HCT116 (cell line): ENCODE results near the gene DRGX. TPM values are rescaled to one million over a fixed set of nuclear protein-coding genes. Genes with fewer than 3 reads are reported as not detected.

Experiments
- ATAC-seq: fragments of 200-7000 bp; cut with Tn5 transposase; 2 replicates; pipeline ENCODE4 v1.9.1; 2020; ENCODE audit warnings: mild to moderate bottlenecking, moderate library complexity
- BruUV-seq: library from RNA; stranded (reverse); fragments of 400-500 nt; replicated peaks from 2 replicates; lab custom pipeline; 2021; lab: Mats Ljungman, UMichigan
- CTCF ChIA-PET: fragments of 300-600 bp; sonication (Branson Sonifier 250); formaldehyde crosslinking; loops from one replicate; lab custom pipeline; 2021; ENCODE audit warnings: antibody characterized with exemption; lab: Charles Lee
- POLR2A ChIA-PET: fragments of 300-600, 350-600 bp; sonication (Branson Sonifier 250); formaldehyde crosslinking; loops from one replicate; lab custom pipeline; 2021; ENCODE audit warnings: antibody characterized with exemption; lab: Charles Lee
- RAD21 ChIA-PET, 2 experiments: fragments of 300-600 bp; sonication (Branson Sonifier 250); formaldehyde crosslinking; loops; one replicate each; lab custom pipeline; 2023; ENCODE audit warnings: low total read pairs in 2 of 2; ENCODE audit not compliant: uncharacterized antibody in 2 of 2, unreplicated experiment in 2 of 2, low non-redundant PET in 1 of 2; lab: Charles Lee
- DNase-seq: peaks from one replicate; pipeline ENCODE4 v3.0.0-alpha.2; 2010; ENCODE audit warnings: low read depth, low spot score
- H2AFZ ChIP-seq: fragments of 200-600 bp; shearing (Covaris generic), sonication (generic); 2 replicates; pipeline ENCODE4 v1.6.1; 2017; ENCODE audit warnings: low read depth, mixed run types, mixed read lengths, antibody characterized with exemption, low read length; ENCODE audit not compliant: poor library complexity, severe bottlenecking
- H3K27ac ChIP-seq: 2 replicates; pipeline ENCODE4 v1.5.1; 2012; ENCODE audit warnings: low read depth, low read length
- H3K27me3 ChIP-seq: fragments of 200-600 bp; sonication (generic); 2 replicates; pipeline ENCODE4 v1.6.1; 2016; ENCODE audit warnings: mixed run types, low read length, mixed read lengths; ENCODE audit not compliant: insufficient read depth
- H3K36me3 ChIP-seq, 2 experiments: fragments of 200-500 bp in 1 of 2; fragments of 200-600 bp in 1 of 2; sonication (Bioruptor generic) in 1 of 2; sonication (generic) in 1 of 2; 2 replicates each; pipeline versions ENCODE4 v1.5.1 to v1.6.1; 2014 to 2016; ENCODE audit warnings: low read length in 2 of 2, inconsistent platforms in 1 of 2, mixed read lengths in 1 of 2, mixed run types in 1 of 2; ENCODE audit not compliant: insufficient read depth in 2 of 2, control insufficient read depth in 1 of 2
- H3K4me1 ChIP-seq, 2 experiments: fragments of 200-600 bp in 1 of 2; sonication (generic) in 1 of 2; 2 replicates each; pipeline versions ENCODE4 v1.5.1 to v1.6.1; 2012 to 2017; ENCODE audit warnings: low read length in 2 of 2, inconsistent platforms in 1 of 2, mild to moderate bottlenecking in 1 of 2, mixed read lengths in 1 of 2, mixed run types in 1 of 2, moderate library complexity in 1 of 2; ENCODE audit not compliant: insufficient read depth in 2 of 2, control insufficient read depth in 1 of 2
- H3K4me2 ChIP-seq: fragments of 200-600 bp; sonication (generic); 2 replicates; pipeline ENCODE4 v1.6.1; 2017; ENCODE audit warnings: mixed run types, low read length, mixed read lengths
- H3K4me3 ChIP-seq, 2 experiments: fragments of 200-600 bp in 1 of 2; sonication (generic) in 1 of 2; replicated peaks in 1 of 2; 2 replicates each; pipeline ENCODE4 v1.5.1; 2011 to 2016; ENCODE audit warnings: low read length in 2 of 2, control low read depth in 1 of 2, low read depth in 1 of 2, mild to moderate bottlenecking in 1 of 2, mixed read lengths in 1 of 2, mixed run types in 1 of 2
- H3K79me2 ChIP-seq: fragments of 200-600 bp; sonication (generic); 2 replicates; pipeline ENCODE4 v1.6.1; 2017; ENCODE audit warnings: mild to moderate bottlenecking, mixed run types, low read length, moderate library complexity, mixed read lengths; ENCODE audit not compliant: insufficient read depth
- H3K9ac ChIP-seq: fragments of 200-600 bp; sonication (generic); 2 replicates; pipeline ENCODE4 v1.6.1; 2016; ENCODE audit warnings: low read length, mixed read lengths
- H3K9me2 ChIP-seq: fragments of 200-600 bp; sonication (generic), shearing (Covaris generic); 2 replicates; pipeline ENCODE4 v1.6.1; 2017; ENCODE audit warnings: mixed run types, mild to moderate bottlenecking, moderate library complexity; ENCODE audit not compliant: insufficient read depth
- H3K9me3 ChIP-seq, 2 experiments: fragments of 200-500 bp in 1 of 2; fragments of 200-600 bp in 1 of 2; sonication (Bioruptor generic) in 1 of 2; sonication (generic) in 1 of 2; 2 replicates each; pipeline ENCODE4 v1.6.1; 2014 to 2017; ENCODE audit warnings: low read length in 2 of 2, mixed read lengths in 2 of 2, inconsistent platforms in 1 of 2, low read depth in 1 of 2, mild to moderate bottlenecking in 1 of 2, mixed run types in 1 of 2, moderate library complexity in 1 of 2; ENCODE audit not compliant: control insufficient read depth in 1 of 2, insufficient read depth in 1 of 2
- H4K20me1 ChIP-seq: fragments of 200-600 bp; sonication (generic), shearing (Covaris generic); 2 replicates; pipeline ENCODE4 v1.6.1; 2017; ENCODE audit warnings: mixed run types, mild to moderate bottlenecking, moderate library complexity; ENCODE audit not compliant: insufficient read depth
- CEBPB ChIP-seq: IDR thresholded peaks from 2 replicates; pipeline ENCODE4 v1.6.1; 2012; ENCODE audit warnings: low read depth
- EGR1 ChIP-seq: IDR thresholded peaks from 2 replicates; pipeline ENCODE4 v1.6.1; 2012; ENCODE audit warnings: low read depth
- ELF1 ChIP-seq: IDR thresholded peaks from 2 replicates; pipeline ENCODE4 v1.6.1; 2012; ENCODE audit warnings: low read depth, borderline replicate concordance
- MAX ChIP-seq: IDR thresholded peaks from 2 replicates; pipeline ENCODE4 v1.6.1; 2012
- POLR2AphosphoS5 ChIP-seq: IDR thresholded peaks from 2 replicates; pipeline ENCODE4 v1.6.1; 2011; ENCODE audit warnings: mild to moderate bottlenecking, low read depth, low read length, moderate library complexity
- SIN3A ChIP-seq: IDR thresholded peaks from 2 replicates; pipeline ENCODE4 v1.6.1; 2012; ENCODE audit warnings: low read depth
- SP1 ChIP-seq: IDR thresholded peaks from 2 replicates; pipeline ENCODE4 v1.6.1; 2012; ENCODE audit warnings: low read depth
- ZBTB33 ChIP-seq: IDR thresholded peaks from 2 replicates; pipeline ENCODE4 v1.6.1; 2011; ENCODE audit warnings: mild to moderate bottlenecking, low read length, moderate library complexity; ENCODE audit not compliant: insufficient replicate concordance; ENCODE audit errors: extremely low read depth
- intact Hi-C: fragments of 100-400 bp; cut with micrococcal nuclease; formaldehyde crosslinking; loops from 2 replicates; pipeline ENCODE4 v1.10.0; 2022
- total RNA-seq: library from RNA; stranded (reverse); gene quantifications from one replicate; pipeline ENCODE4 v1.2.1, GENCODE V29; 2021; ENCODE audit not compliant: unreplicated experiment

The DRGX gene
- total RNA-seq, 1 experiment from 2014 or later, result not detected

- DNase-seq (no peak), ATAC-seq (no peak)
- H3K27me3 ChIP-seq, result peaks cover 24% of the 10 kb centered on the region
- BruUV-seq, result no TSS peak
- TF ChIP-seq ELF1 (no peak), SP1 (no peak), EGR1 (no peak), MAX (no peak), SIN3A (no peak), CEBPB (no peak), ZBTB33 (no peak), POLR2AphosphoS5 (no peak)
- intact Hi-C loops, result no loop called here
- no peaks in the 10 kb centered on the region for H3K9me2 ChIP-seq
- H3K9me3 ChIP-seq, result no peaks in the 10 kb centered on the region
- H3K4me2 ChIP-seq, result no peak overlapping the region
- no peaks in the 10 kb centered on the region for H3K4me1 ChIP-seq
- no peaks in the 10 kb centered on the region for H3K79me2 ChIP-seq
- POLR2A ChIA-PET, result no interaction called here
- RAD21 ChIA-PET, result no interaction called here
- H2AFZ ChIP-seq, result no peak overlapping the region
- no peaks in the 10 kb centered on the region for H4K20me1 ChIP-seq
- CTCF ChIA-PET, result no interaction called here
- no peak overlapping the region for H3K27ac ChIP-seq
- H3K4me3 ChIP-seq, result no peak overlapping the region
- no peaks in the 10 kb centered on the region for H3K36me3 ChIP-seq
- no peak overlapping the region for H3K9ac ChIP-seq
Measured at GRCh38 chr10:49328401-49329145, 67.3 kb downstream of the DRGX start.
